ENCODE results near the gene EXOG.

EXOG gene

DNA sequence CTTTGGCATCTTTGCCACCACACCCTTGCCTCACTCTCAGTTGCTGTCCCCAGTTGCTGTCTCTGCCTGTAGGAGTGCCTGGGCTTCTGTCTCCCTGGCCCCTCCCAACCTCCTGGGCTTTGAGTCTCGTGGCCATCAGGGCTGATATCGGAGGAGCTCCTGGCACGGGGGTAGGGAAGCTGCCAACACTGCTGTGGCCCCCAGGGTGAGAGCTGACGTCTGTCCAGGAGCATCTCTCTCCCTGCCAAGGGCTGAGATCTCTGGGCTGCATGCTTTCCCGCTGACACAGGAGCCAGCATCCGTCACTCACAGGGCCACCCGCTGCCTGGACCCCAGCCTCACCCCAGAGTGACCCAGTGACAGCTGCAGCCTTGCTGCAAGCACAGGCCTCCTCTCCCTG lies 47.4 kb downstream of the EXOG start:
- DNase-seq (ENCODE audit: low read depth, low spot score): no peak
- no peaks in the 10 kb centered on the region for H3K9me3 ChIP-seq (ENCODE audit: control insufficient read depth, insufficient read depth, low read length)
- WGBS (ENCODE audit: insufficient coverage, insufficient read length): no CpG with 5 or more reads among the region's 7 CpGs
- peaks cover 4% of the 10 kb centered on the region; the same call in 1 of the 2 replicates for H3K4me1 ChIP-seq (ENCODE audit: control insufficient read depth, insufficient read depth, low read length)
- H3K4me3 ChIP-seq (ENCODE audit: low read length): no peak overlapping the region
- no peaks in the 10 kb centered on the region for H3K27me3 ChIP-seq (ENCODE audit: control insufficient read depth, insufficient read depth, low read length)
- H3K27ac ChIP-seq (ENCODE audit: low read length): no peak overlapping the region
- H3K36me3 ChIP-seq (ENCODE audit: control insufficient read depth, insufficient read depth, low read length): no peaks in the 10 kb centered on the region

DNA sequence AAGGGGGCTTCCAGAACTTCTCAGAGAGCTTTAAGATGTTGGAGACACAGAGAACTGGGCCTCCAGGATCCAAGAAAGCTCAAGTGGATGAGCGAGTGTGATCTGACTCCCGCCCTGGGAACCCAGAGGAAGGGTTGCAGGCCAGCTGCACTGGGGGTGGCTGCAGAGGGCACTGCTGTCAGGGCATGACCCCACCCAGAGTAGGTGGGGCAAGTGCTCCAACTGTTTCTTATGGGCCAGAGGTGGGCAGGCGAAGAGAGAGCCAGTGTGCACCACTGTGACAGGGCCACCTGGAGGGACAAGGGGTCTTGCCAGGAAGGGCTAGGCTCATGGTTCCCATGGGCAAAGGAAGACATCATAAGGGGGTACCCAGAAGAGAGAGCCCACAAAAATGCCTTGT lies 48.8 kb downstream of the EXOG start:
- H3K9me3 ChIP-seq (ENCODE audit: control insufficient read depth, insufficient read depth, low read length): no peaks in the 10 kb centered on the region
- H3K36me3 ChIP-seq (ENCODE audit: control insufficient read depth, insufficient read depth, low read length): no peaks in the 10 kb centered on the region
- H3K4me3 ChIP-seq (ENCODE audit: low read length): no peak overlapping the region
- no peak for DNase-seq (ENCODE audit: low read depth, low spot score)
- H3K27ac ChIP-seq (ENCODE audit: low read length): no peak overlapping the region
- H3K27me3 ChIP-seq (ENCODE audit: control insufficient read depth, insufficient read depth, low read length): no peaks in the 10 kb centered on the region
- peaks cover 4% of the 10 kb centered on the region; the same call in 1 of the 2 replicates for H3K4me1 ChIP-seq (ENCODE audit: control insufficient read depth, insufficient read depth, low read length)
- WGBS (ENCODE audit: insufficient coverage, insufficient read length): no CpG with 5 or more reads among the region's 3 CpGs

DNA sequence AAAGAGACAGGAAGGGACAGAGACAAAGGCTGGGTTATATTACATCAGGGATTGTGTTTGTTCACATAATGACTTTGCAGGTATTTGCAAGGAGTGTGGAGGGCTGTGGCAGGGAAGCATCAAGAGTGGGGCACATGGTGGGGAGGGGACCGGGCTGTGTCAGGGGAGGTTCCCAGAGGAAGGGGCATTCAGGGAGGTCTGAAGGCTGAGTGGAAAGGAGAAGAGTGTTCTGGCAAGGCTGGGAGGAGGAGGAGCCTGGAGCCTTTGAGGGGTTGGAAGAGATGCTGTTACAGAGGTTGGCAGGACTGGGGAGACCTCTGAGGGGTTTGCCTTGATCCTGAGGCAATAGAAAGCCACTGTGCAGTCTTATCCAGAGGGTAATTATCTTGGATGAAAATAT lies 49.4 kb downstream of the EXOG start:
- Histone ChIP-seq H3K27me3 (ENCODE audit: control insufficient read depth, insufficient read depth, low read length) (no peaks in the 10 kb centered on the region), H3K36me3 (ENCODE audit: control insufficient read depth, insufficient read depth, low read length) (no peaks in the 10 kb centered on the region; the same call in 1 of the 2 replicates), H3K9me3 (ENCODE audit: control insufficient read depth, insufficient read depth, low read length) (no peaks in the 10 kb centered on the region), H3K4me1 (ENCODE audit: control insufficient read depth, insufficient read depth, low read length) (peaks cover 4% of the 10 kb centered on the region; the same call in 1 of the 2 replicates), H3K4me3 (ENCODE audit: low read length) (no peak overlapping the region), H3K27ac (ENCODE audit: low read length) (no peak overlapping the region)
- no CpG with 5 or more reads among the region's 1 CpG for WGBS (ENCODE audit: insufficient coverage, insufficient read length)
- no peak for DNase-seq (ENCODE audit: low read depth, low spot score)

DNA sequence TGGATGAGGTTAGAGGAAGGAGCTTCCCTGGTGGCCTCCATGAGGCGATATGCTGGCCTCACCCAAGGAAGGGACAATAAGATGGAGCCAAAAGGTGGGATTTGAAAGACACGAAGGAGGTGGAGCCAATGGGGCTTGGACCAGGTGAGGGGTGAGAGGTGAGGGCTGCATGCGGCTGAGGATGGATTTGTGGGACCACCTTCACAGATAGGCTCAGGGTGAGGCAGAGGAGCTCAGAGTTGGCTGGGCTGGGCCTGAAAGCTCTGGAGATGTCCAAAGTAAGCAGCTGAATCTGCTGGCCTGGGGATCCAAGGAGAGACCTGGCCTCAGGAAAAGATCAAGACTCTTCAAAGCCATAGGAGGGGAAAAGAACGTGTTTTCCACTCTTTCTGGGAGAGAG lies 49.8 kb downstream of the EXOG start:
- WGBS (ENCODE audit: insufficient coverage, insufficient read length): no CpG with 5 or more reads among the region's 4 CpGs
- H3K4me1 ChIP-seq (ENCODE audit: control insufficient read depth, insufficient read depth, low read length): peaks cover 4% of the 10 kb centered on the region; the same call in 1 of the 2 replicates
- no peak overlapping the region for H3K27ac ChIP-seq (ENCODE audit: low read length)
- no peaks in the 10 kb centered on the region for H3K27me3 ChIP-seq (ENCODE audit: control insufficient read depth, insufficient read depth, low read length)
- H3K4me3 ChIP-seq (ENCODE audit: low read length): no peak overlapping the region
- DNase-seq (ENCODE audit: low read depth, low spot score): no peak
- H3K9me3 ChIP-seq (ENCODE audit: control insufficient read depth, insufficient read depth, low read length): no peaks in the 10 kb centered on the region
- H3K36me3 ChIP-seq (ENCODE audit: control insufficient read depth, insufficient read depth, low read length): no peaks in the 10 kb centered on the region; the same call in 1 of the 2 replicates

DNA sequence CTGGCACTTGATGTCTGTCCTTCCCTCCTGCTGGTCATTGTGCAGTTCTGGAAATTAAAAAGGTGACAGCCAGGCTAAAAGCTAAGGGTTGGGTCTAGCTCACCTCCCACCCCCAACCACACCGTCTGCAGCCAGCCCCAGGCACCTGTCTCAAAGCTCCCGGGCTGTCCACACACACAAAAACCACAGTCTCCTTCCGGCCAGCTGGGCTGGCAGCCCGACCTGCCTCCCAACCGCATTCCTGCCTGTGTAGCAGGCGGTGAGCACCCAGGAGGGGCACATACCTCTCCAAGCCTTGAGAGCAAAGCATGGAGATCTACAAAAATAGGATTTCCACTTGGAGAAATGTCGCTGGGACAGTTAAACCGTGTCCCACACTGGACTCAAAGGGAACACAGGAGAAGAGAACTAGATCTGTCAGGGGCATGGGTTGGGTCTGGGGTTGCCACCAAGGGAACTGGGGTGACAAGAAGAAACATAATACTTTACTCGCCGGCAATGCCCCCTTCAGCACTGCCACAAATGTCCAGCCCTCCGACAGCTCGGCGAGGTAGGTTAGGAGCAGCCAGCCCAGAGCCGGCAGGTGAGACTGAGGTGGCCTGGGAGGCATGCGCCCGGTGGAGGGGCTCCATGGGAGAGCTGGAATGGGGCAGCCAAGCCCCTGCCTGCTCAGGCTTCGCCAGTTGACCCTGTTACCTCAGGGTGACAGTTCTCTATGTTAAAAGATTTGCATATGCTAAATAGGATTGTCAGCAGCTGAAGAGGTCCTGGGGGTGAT lies 52.2 kb downstream of the EXOG start:
- Histone ChIP-seq H3K36me3 (ENCODE audit: control insufficient read depth, insufficient read depth, low read length) (no peaks in the 10 kb centered on the region; the same call in 1 of the 2 replicates), H3K4me3 (ENCODE audit: low read length) (no peak overlapping the region), H3K9me3 (ENCODE audit: control insufficient read depth, insufficient read depth, low read length) (no peaks in the 10 kb centered on the region), H3K4me1 (ENCODE audit: control insufficient read depth, insufficient read depth, low read length) (peaks cover 4% of the 10 kb centered on the region; the same call in 1 of the 2 replicates), H3K27me3 (ENCODE audit: control insufficient read depth, insufficient read depth, low read length) (no peaks in the 10 kb centered on the region), H3K27ac (ENCODE audit: low read length) (no peak overlapping the region)
- WGBS (ENCODE audit: insufficient coverage, insufficient read length): no CpG with 5 or more reads among the region's 17 CpGs
- no peak for DNase-seq (ENCODE audit: low read depth, low spot score)

DNA sequence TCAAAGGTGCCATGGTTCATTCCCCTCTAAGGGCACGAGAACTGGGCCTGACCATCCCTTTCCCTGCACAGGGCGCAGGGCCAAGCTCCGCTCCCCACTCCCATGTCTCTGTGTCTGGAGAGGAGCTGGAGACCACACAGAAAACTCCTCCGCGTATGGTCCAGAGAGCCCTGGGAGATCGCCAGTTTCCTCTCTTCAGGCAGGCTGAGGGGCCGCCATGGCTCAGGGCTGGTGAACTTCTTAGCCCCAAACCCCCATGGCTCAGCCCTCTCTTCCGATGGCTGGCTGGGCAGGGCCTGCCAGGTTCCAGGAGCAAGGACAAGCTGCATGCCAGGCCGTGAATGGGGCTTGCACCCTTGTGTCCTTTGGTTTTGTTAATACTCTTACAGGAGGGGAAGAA lies 52.9 kb downstream of the EXOG start:
- Histone ChIP-seq H3K4me3 (ENCODE audit: low read length) (no peak overlapping the region), H3K4me1 (ENCODE audit: control insufficient read depth, insufficient read depth, low read length) (peaks cover 4% of the 10 kb centered on the region; the same call in 1 of the 2 replicates), H3K27me3 (ENCODE audit: control insufficient read depth, insufficient read depth, low read length) (no peaks in the 10 kb centered on the region), H3K27ac (ENCODE audit: low read length) (no peak overlapping the region), H3K36me3 (ENCODE audit: control insufficient read depth, insufficient read depth, low read length) (no peaks in the 10 kb centered on the region; the same call in 1 of the 2 replicates), H3K9me3 (ENCODE audit: control insufficient read depth, insufficient read depth, low read length) (no peaks in the 10 kb centered on the region)
- no peak for DNase-seq (ENCODE audit: low read depth, low spot score)
- WGBS (ENCODE audit: insufficient coverage, insufficient read length): no CpG with 5 or more reads among the region's 9 CpGs

DNA sequence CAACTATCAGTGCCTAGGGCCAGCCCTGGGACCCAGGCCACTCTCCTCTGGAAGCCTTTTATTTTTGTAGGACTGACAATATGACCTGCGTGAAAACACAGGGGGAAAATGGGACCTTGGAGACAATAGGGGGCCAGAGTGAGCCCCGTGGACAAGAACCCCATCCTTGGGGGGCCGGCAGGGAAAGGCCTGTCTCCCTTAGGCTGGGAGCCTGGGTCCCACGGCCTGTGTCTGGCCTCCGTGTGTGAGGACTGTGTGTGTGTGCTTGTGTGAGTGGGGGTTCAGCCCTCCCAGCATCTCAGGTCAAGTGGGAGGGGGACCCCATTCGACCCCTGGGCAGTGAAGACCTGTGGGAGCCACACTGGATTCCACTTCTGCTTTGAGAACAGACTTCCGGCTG lies 53.3 kb downstream of the EXOG start:
- no CpG with 5 or more reads among the region's 7 CpGs for WGBS (ENCODE audit: insufficient coverage, insufficient read length)

DNA sequence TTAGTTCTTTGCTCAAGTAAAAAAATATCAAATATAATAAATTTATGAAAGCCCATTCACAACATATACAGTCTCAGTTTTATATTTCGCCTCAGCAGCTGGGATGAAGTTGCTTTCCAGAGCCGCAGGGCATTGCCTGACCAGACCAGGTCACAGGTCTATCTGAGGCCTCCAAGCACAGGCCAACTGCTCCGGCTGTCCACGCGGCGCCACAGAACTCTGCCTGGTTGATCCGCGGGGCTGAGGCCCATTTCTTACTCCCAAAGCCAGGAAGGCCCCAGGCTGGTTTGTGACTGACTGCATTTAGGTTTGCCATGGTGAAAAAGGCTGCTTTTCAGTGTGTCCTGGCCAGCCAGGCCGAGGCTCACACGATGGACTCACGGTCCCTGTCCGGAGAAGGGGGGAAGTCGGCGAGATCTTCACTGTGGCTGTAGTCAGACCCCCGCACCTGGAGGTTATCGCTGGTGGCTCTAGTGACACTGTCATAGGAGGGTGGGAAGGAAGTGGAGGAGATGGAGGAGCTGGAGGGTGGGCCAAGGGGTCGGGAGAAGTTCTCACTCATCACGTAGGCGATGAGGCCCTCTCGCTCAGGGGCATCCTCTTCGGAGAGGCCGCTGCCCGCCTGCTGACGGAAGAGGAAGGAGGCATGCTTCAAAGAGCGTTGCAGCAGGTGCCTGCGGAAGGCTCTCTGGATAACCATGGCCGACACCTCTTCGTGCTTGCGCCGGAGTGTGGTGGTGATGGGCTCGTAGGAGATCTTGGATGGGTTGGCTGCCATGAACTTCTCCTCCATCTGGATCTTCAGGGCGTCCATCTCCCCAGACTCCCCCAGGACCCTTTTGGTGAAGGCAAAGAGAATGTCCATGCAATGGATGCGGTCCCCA lies 54.1 kb downstream of the EXOG start:
- Histone ChIP-seq H3K9me3 (ENCODE audit: control insufficient read depth, insufficient read depth, low read length) (no peaks in the 10 kb centered on the region), H3K36me3 (ENCODE audit: control insufficient read depth, insufficient read depth, low read length) (no peaks in the 10 kb centered on the region; the same call in 1 of the 2 replicates), H3K27ac (ENCODE audit: low read length) (no peak overlapping the region), H3K4me1 (ENCODE audit: control insufficient read depth, insufficient read depth, low read length) (0 out of 2 replicates have a peak, but pooled peaks cover 4% of the 10 kb centered on the region), H3K4me3 (ENCODE audit: low read length) (no peak overlapping the region), H3K27me3 (ENCODE audit: control insufficient read depth, insufficient read depth, low read length) (no peaks in the 10 kb centered on the region)
- no CpG with 5 or more reads among the region's 33 CpGs for WGBS (ENCODE audit: insufficient coverage, insufficient read length)
- DNase-seq (ENCODE audit: low read depth, low spot score): no peak

More for the DNA sequence above, 53.3 kb downstream of the EXOG start:
- Histone ChIP-seq H3K9me3 (ENCODE audit: control insufficient read depth, insufficient read depth, low read length) (no peaks in the 10 kb centered on the region), H3K4me1 (ENCODE audit: control insufficient read depth, insufficient read depth, low read length) (peaks cover 4% of the 10 kb centered on the region; the same call in 1 of the 2 replicates), H3K4me3 (ENCODE audit: low read length) (no peak overlapping the region), H3K27ac (ENCODE audit: low read length) (no peak overlapping the region), H3K27me3 (ENCODE audit: control insufficient read depth, insufficient read depth, low read length) (no peaks in the 10 kb centered on the region), H3K36me3 (ENCODE audit: control insufficient read depth, insufficient read depth, low read length) (no peaks in the 10 kb centered on the region; the same call in 1 of the 2 replicates)
- DNase-seq (ENCODE audit: low read depth, low spot score): no peak

DNA sequence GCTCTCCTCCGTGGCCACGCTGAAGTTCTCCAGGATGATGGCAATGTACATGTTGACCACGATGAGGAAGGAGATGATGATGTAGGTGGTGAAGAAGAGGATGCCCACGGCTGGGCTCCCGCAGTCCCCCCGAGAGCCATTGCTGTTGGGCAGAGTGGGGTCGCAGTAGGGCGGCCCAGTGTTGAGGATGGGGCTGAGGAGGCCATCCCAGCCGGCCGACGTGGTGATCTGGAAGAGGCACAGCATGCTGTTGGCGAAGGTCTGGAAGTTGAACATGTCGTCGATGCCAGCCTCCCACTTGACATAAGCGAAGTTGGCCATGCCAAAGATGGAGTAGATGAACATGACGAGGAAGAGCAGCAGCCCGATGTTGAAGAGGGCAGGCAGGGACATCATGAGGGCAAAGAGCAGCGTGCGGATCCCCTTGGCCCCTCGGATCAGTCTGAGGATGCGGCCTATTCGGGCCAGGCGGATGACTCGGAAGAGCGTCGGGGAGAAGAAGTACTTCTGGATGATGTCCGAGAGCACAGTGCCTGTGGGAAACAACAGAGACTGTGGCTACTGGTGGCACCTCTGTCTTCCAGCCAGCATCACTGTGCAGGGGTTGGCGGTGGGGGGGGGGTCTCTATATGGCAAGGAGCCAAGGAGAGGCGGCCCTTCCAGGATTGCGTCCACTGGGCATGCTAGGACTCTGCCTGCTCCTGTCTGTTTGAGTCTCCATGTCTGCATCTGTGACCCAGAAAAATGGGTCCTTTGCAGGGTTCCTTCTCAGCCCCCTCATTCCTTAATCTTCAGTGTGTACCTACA lies 55.1 kb downstream of the EXOG start:
- DNase-seq (ENCODE audit: low read depth, low spot score): no peak
- Histone ChIP-seq H3K36me3 (ENCODE audit: control insufficient read depth, insufficient read depth, low read length) (no peaks in the 10 kb centered on the region; the same call in 1 of the 2 replicates), H3K27ac (ENCODE audit: low read length) (no peak overlapping the region), H3K27me3 (ENCODE audit: control insufficient read depth, insufficient read depth, low read length) (no peaks in the 10 kb centered on the region), H3K4me3 (ENCODE audit: low read length) (no peak overlapping the region), H3K9me3 (ENCODE audit: control insufficient read depth, insufficient read depth, low read length) (no peaks in the 10 kb centered on the region), H3K4me1 (ENCODE audit: control insufficient read depth, insufficient read depth, low read length) (0 out of 2 replicates have a peak, but pooled peaks cover 4% of the 10 kb centered on the region)
- WGBS (ENCODE audit: insufficient coverage, insufficient read length): no CpG with 5 or more reads among the region's 30 CpGs

DNA sequence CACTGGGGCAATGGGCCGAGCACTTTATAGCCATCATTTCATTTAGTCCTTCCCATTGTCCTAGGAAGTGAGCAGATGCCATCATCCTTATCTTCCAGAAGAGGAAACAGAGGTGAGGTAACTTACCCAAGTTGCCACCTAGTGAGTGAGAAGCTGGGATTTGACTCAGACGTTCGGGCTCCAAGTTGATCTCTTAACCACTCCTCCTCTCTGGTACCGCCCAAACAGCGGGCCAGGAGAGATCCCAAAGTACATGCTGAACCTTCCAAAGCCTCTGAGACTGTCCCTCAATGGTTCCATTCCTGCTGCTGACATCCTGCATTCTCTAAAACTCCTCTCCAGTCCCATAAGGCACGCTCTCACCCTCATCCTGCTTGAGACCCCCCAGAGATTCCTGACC lies 56.2 kb downstream of the EXOG start:
- no peak for DNase-seq (ENCODE audit: low read depth, low spot score)
- H3K9me3 ChIP-seq (ENCODE audit: control insufficient read depth, insufficient read depth, low read length): no peaks in the 10 kb centered on the region
- no peak overlapping the region for H3K4me3 ChIP-seq (ENCODE audit: low read length)
- no peak overlapping the region for H3K27ac ChIP-seq (ENCODE audit: low read length)
- no peaks in the 10 kb centered on the region; the same call in 1 of the 2 replicates for H3K36me3 ChIP-seq (ENCODE audit: control insufficient read depth, insufficient read depth, low read length)
- no peaks in the 10 kb centered on the region for H3K27me3 ChIP-seq (ENCODE audit: control insufficient read depth, insufficient read depth, low read length)
- no CpG with 5 or more reads among the region's 6 CpGs for WGBS (ENCODE audit: insufficient coverage, insufficient read length)
- 0 out of 2 replicates have a peak, but pooled peaks cover 4% of the 10 kb centered on the region for H3K4me1 ChIP-seq (ENCODE audit: control insufficient read depth, insufficient read depth, low read length)

Data from iPS DF 6.9 (cell line).